Right atrium auricular region (tissue), 2 donors: ENCODE measurements around the gene PPP2R3B. TPM values are rescaled to one million over a fixed set of nuclear protein-coding genes. Genes with fewer than 3 reads are reported as not detected.
A peak's percentile ranks its signal among the peaks of the same experiment; 100 is the strongest.

ENCODE experiments used
- DNase-seq: peaks from one replicate; pipeline ENCODE4 v3.0.0-alpha.2; 2019; ENCODE audit warnings: low spot score
- H3K27ac ChIP-seq, 2 donors: fragments of 200-600 bp; sonication (generic); 1 replicate in 1 of 2; 2 replicates in 1 of 2; pipeline ENCODE4 v1.5.1; 2016 to 2019
- H3K27me3 ChIP-seq, 2 donors: fragments of 200-600 bp; sonication (generic); one replicate each; pipeline versions ENCODE4 v1.5.1 to v1.6.0; 2017 to 2019
- H3K36me3 ChIP-seq: fragments of 200-600 bp; sonication (generic); one replicate; pipeline ENCODE4 v1.5.1; 2016
- H3K4me1 ChIP-seq, 2 donors: fragments of 200-600 bp; sonication (generic); one replicate each; pipeline versions ENCODE4 v1.5.1 to v1.6.0; 2017 to 2019
- H3K4me3 ChIP-seq, 2 donors: fragments of 200-600 bp; sonication (generic); 1 replicate in 1 of 2; 2 replicates in 1 of 2; pipeline ENCODE4 v1.5.1; 2017 to 2019; ENCODE audit warnings: mild to moderate bottlenecking in 1 of 2, moderate library complexity in 1 of 2
- H3K9me3 ChIP-seq, 2 donors: fragments of 200-600 bp; sonication (generic); one replicate each; pipeline ENCODE4 v1.5.1; 2019
- CTCF ChIP-seq, 2 donors: fragments of 200-600 bp; sonication (generic); IDR thresholded peaks; one replicate each; pipeline ENCODE4 v1.5.1; 2019; ENCODE audit warnings: antibody characterized with exemption in 2 of 2
- total RNA-seq, 2 donors: library from RNA; depleted of rRNA; stranded (reverse); fragments of >200 nt; gene quantifications; one replicate each; pipeline ENCODE4 v1.1.0, GENCODE V29; 2016

The PPP2R3B gene
- total RNA-seq, 2 donors from 2014 or later = 58.6 to 70.1 TPM

GRCh38 chrX:370963-371745 is 15.6 kb downstream of the PPP2R3B start:
- DNase-seq = no peak
- H3K27ac ChIP-seq = peak overlapping the region; percentile 88 to 95
- H3K9me3 ChIP-seq = no peaks in the 10 kb centered on the region
- TF ChIP-seq CTCF (IDR thresholded peaks at IDR 0.05) = no peak
- peak overlapping the region; percentile 15 to 21 for H3K4me3 ChIP-seq
- no peaks in the 10 kb centered on the region for H3K36me3 ChIP-seq
- peaks cover 0 to 49% of the 10 kb centered on the region in 2 donors for H3K4me1 ChIP-seq
- H3K27me3 ChIP-seq = no peaks in the 10 kb centered on the region

- no peaks in the 10 kb centered on the region for H3K9me3 ChIP-seq
- peak overlapping the region; percentile 15 to 25 for H3K4me3 ChIP-seq
- no peaks in the 10 kb centered on the region for H3K36me3 ChIP-seq
- no peak for TF ChIP-seq CTCF (IDR thresholded peaks at IDR 0.05)
- peak overlapping the region; percentile 88 to 95 for H3K27ac ChIP-seq
- no peak for DNase-seq
- H3K27me3 ChIP-seq = no peaks in the 10 kb centered on the region
- H3K4me1 ChIP-seq = peaks cover 0 to 49% of the 10 kb centered on the region in 2 donors
These were observed 16.3 kb downstream of the PPP2R3B start for GRCh38 chrX:370244-370962.

DNA sequence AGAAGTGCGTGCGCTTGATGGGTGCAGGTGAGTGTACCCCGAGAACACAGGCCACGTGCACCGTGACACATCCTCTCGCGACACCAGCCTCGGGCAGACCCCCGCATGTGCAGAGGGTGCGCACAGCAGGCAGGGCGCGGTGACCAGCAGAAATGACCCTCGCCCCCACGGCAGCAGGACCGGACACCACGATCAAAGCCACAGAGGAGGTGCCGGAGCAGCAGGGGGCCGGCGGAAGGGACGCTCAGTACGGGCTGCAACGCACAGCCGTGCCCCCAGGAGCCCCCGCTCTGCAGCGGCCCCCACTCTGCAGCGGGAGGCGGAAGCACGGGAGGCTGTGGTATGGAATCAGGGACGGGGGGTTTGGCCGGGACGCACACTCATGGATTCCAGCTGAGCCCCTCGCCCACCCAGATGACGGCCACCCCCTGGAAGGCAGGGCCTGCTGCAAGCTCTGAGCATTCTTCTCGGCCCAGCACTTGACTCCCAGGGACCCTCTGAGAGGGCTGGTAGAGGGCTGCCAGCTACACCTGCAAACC is 17.1 kb downstream of the PPP2R3B start:
- Histone ChIP-seq H3K4me1 (peaks cover 0 to 48% of the 10 kb centered on the region in 2 donors), H3K4me3 (peak overlapping the region; percentile 21 to 25), H3K36me3 (no peaks in the 10 kb centered on the region), H3K27me3 (no peaks in the 10 kb centered on the region), H3K9me3 (no peaks in the 10 kb centered on the region), H3K27ac (peak overlapping the region; percentile 88 to 95)
- TF ChIP-seq CTCF (IDR thresholded peaks at IDR 0.05) = no peak
- no peak for DNase-seq

DNA sequence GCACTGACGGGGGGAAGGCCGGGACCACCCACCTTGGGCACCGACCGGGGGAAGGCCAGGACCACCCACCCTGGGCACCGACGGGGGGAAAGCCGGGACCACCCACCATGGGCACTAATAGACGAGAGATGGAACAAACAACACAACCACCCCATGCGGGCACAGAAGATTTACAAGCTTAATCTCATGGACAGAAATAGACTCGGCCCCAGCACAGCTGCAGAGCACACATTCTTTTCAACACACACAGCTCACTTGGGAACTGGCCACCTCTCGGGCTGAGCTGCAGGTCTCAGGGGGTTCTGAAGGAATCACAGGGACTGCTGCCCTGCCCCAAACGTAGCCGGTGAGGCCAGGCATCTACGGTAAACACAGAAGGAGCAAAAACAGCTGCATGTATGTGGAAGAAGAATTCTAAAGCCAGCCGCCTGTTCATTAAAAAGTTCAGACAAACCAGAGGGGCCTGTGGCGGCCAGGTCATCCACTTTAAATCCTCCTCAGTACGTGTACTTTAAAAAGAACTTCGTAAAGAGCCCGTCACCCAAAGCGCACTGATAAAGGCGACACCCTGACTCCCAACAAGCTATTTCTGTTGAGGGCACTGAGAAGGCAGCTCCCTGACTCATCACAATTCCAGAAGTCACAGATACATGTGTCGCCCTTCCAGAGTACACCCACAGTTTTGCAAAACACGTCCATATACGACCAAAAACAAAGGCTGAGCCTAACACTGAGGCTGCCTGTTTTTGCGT is 17.7 kb downstream of the PPP2R3B start:
- Histone ChIP-seq H3K4me3 (peak overlapping the region in 1 of 2 donors; percentile 21), H3K27ac (peak overlapping the region; percentile 88 to 95)

More for the DNA sequence above, 17.7 kb downstream of the PPP2R3B start:
- H3K4me1 ChIP-seq = peaks cover 0 to 42% of the 10 kb centered on the region in 2 donors
- no peaks in the 10 kb centered on the region for H3K36me3 ChIP-seq
- no peaks in the 10 kb centered on the region for H3K9me3 ChIP-seq
- H3K27me3 ChIP-seq = no peaks in the 10 kb centered on the region
- no peak for DNase-seq
- TF ChIP-seq CTCF (IDR thresholded peaks at IDR 0.05) = no peak
